K562 (cell line): ENCODE measurements around the gene KARS1. TPM values are rescaled to one million over a fixed set of nuclear protein-coding genes. Genes with fewer than 3 reads are reported as not detected.

Experiments used
- ATAC-seq: fragments of 200-7000 bp; cut with Tn5 transposase; 3 replicates; pipeline ENCODE4 v1.9.1; 2020; ENCODE audit warnings: moderate library complexity
- BruUV-seq: library from RNA; stranded (reverse); fragments of 400-500 nt; replicated peaks from 2 replicates; lab custom pipeline; 2021; lab: Mats Ljungman, UMichigan
- CTCF ChIA-PET: fragments of 300-600 bp; formaldehyde crosslinking; extraction: SDS; loops from one replicate; lab custom pipeline; 2021; ENCODE audit warnings: low intra/inter-chr PET ratio; lab: Yijun Ruan, JAX
- POLR2A ChIA-PET: fragments of 300-600, 350-650 bp; sonication (Branson Sonifier 250); formaldehyde crosslinking; extraction: SDS; loops from one replicate; lab custom pipeline; 2021; ENCODE audit warnings: antibody characterized with exemption, inconsistent platforms; lab: Yijun Ruan, JAX
- DNase-seq, 4 experiments: peaks; one replicate each; pipeline versions ENCODE4 v3.0.0 to v3.0.0-alpha.2; 2011 to 2018; ENCODE audit warnings: low spot score in 3 of 4, mixed read lengths in 3 of 4; ENCODE audit errors: extremely low read depth in 1 of 4
- FAIRE-seq: peaks from 2 replicates; lab custom pipeline; 2011; peaks lifted over from hg19 to GRCh38; lab: Jason Lieb, UNC
- H2AFZ ChIP-seq: 2 replicates; pipeline ENCODE4 v1.6.0; 2011; ENCODE audit warnings: low read depth, low read length, control low read depth, inconsistent platforms
- H3K27ac ChIP-seq: fragments of 200-600 bp; 3 replicates; pipeline ENCODE4 v1.8.0; 2011; ENCODE audit warnings: low read depth, mild to moderate bottlenecking, control low read depth, inconsistent platforms, low read length, moderate library complexity, mixed read lengths; ENCODE audit errors: extremely low read depth
- H3K27me3 ChIP-seq, 2 experiments: fragments of 300-600 bp in 1 of 2; 2 replicates in 1 of 2; 3 replicates in 1 of 2; pipeline versions ENCODE4 v1.6.0 to v1.8.0; 2011; ENCODE audit warnings: inconsistent platforms in 2 of 2, low read length in 2 of 2, mild to moderate bottlenecking in 1 of 2, mixed read lengths in 1 of 2, moderate library complexity in 1 of 2; ENCODE audit not compliant: control insufficient read depth in 2 of 2, insufficient read depth in 2 of 2
- H3K36me3 ChIP-seq: fragments of 300-600 bp; 3 replicates; pipeline ENCODE4 v1.8.0; 2011; ENCODE audit warnings: mild to moderate bottlenecking, low read length, inconsistent platforms; ENCODE audit not compliant: control insufficient read depth, insufficient read depth
- H3K4me1 ChIP-seq, 2 experiments: fragments of 200-600 bp in 1 of 2; replicated peaks in 1 of 2; 2 replicates in 1 of 2; 3 replicates in 1 of 2; pipeline versions ENCODE4 v1.5.1 to v1.8.0; 2011; ENCODE audit warnings: inconsistent platforms in 2 of 2, low read length in 2 of 2, mild to moderate bottlenecking in 1 of 2, mixed read lengths in 1 of 2, moderate library complexity in 1 of 2; ENCODE audit not compliant: control insufficient read depth in 2 of 2, insufficient read depth in 2 of 2
- H3K4me2 ChIP-seq: 2 replicates; pipeline ENCODE4 v1.6.1; 2011; ENCODE audit warnings: low read length, control low read depth, inconsistent platforms, mixed read lengths; ENCODE audit not compliant: insufficient read depth
- H3K4me3 ChIP-seq: fragments of 200-600 bp; sonication (generic), shearing (Covaris generic); 2 replicates; pipeline ENCODE4 v1.5.1; 2016; ENCODE audit warnings: control low read depth, inconsistent platforms
- H3K79me2 ChIP-seq: fragments of 200-600 bp; 3 replicates; pipeline ENCODE4 v1.8.0; 2011; ENCODE audit warnings: low read length, inconsistent platforms; ENCODE audit not compliant: control insufficient read depth, insufficient read depth
- H3K9ac ChIP-seq, 2 experiments: 2 replicates each; pipeline versions ENCODE4 v1.6.0 to v1.6.1; 2011; ENCODE audit warnings: low read depth in 2 of 2, low read length in 2 of 2, control low read depth in 1 of 2, inconsistent platforms in 1 of 2, mild to moderate bottlenecking in 1 of 2, mixed read lengths in 1 of 2; ENCODE audit not compliant: insufficient read depth in 1 of 2
- H3K9me1 ChIP-seq: one replicate; pipeline ENCODE4 v1.6.0; 2011; ENCODE audit warnings: inconsistent platforms, mild to moderate bottlenecking, low read length, moderate library complexity; ENCODE audit not compliant: control insufficient read depth, insufficient read depth
- H3K9me3 ChIP-seq: replicated peaks from 2 replicates; pipeline ENCODE4 v1.5.1; 2011; ENCODE audit warnings: low read depth, low read length, inconsistent platforms; ENCODE audit not compliant: control insufficient read depth, insufficient read depth
- H4K20me1 ChIP-seq: replicated peaks from 2 replicates; pipeline ENCODE4 v1.6.1; 2011; ENCODE audit warnings: low read length, inconsistent platforms, mixed read lengths; ENCODE audit not compliant: control insufficient read depth, insufficient read depth
- ADNP ChIP-seq: fragments of 200-800 bp; sonication (Bioruptor generic); IDR thresholded peaks from 2 replicates; pipeline ENCODE4 v1.6.1; 2016; ENCODE audit warnings: missing genetic modification characterization, missing compliant biosample characterization
- ASH1L ChIP-seq: fragments of 450-650 bp; IDR thresholded peaks from 2 replicates; pipeline ENCODE4 v1.6.1; 2018; ENCODE audit warnings: borderline replicate concordance, mild to moderate bottlenecking, low read depth; ENCODE audit not compliant: partially characterized antibody
- CREM ChIP-seq: IDR thresholded peaks from 2 replicates; pipeline ENCODE4 v1.6.1; 2014; ENCODE audit warnings: antibody characterized with exemption, low read depth
- ELF1 ChIP-seq: fragments of 200-800 bp; sonication (Bioruptor generic); IDR thresholded peaks from 2 replicates; pipeline ENCODE4 v1.6.1; 2016; ENCODE audit warnings: missing genetic modification characterization, missing compliant biosample characterization
- NONO ChIP-seq, 2 experiments: fragments of 200-400 bp in 1 of 2; fragments of 450-650 bp in 1 of 2; formaldehyde crosslinking in 1 of 2; IDR thresholded peaks; 2 replicates each; pipeline ENCODE4 v1.6.1; 2017; ENCODE audit warnings: low read depth in 2 of 2, mild to moderate bottlenecking in 2 of 2, moderate library complexity in 2 of 2, low read length in 1 of 2
- RHOXF2B ChIP-seq: fragments of 250-450 bp; sonication (Bioruptor Pico); conservative IDR thresholded peaks from 2 replicates; pipeline ENCODE4 v1.5.1; 2021
- SPI1 ChIP-seq: IDR thresholded peaks from 2 replicates; pipeline ENCODE4 v1.6.1; 2011; ENCODE audit warnings: low read depth, low read length, control low read depth, borderline replicate concordance
- STAT5A ChIP-seq: IDR thresholded peaks from 2 replicates; pipeline ENCODE4 v1.6.1; 2012; ENCODE audit warnings: low read length, inconsistent platforms, borderline replicate concordance
- UBTF ChIP-seq, 2 experiments: IDR thresholded peaks; 2 replicates each; pipeline ENCODE4 v1.6.1; 2012; ENCODE audit warnings: improper control_type of control experiment in 2 of 2, low read depth in 2 of 2, low read length in 2 of 2, borderline replicate concordance in 1 of 2
- ZNF431 ChIP-seq: sonication (generic); formaldehyde crosslinking; IDR thresholded peaks from 2 replicates; pipeline ENCODE4 v1.8.0; 2022; ENCODE audit warnings: mild to moderate bottlenecking, missing genetic modification reagents
- ZNF644 ChIP-seq: fragments of 200-800 bp; sonication (Bioruptor generic); IDR thresholded peaks from 2 replicates; pipeline ENCODE4 v1.6.1; 2016; ENCODE audit warnings: low read depth, missing genetic modification characterization, missing compliant biosample characterization
- WGBS: fragments of 100-300 bp; shearing (Covaris generic); methylation state at CpG from one replicate; pipeline ENCODE4 v1.1.6; 2016; ENCODE audit warnings: low coverage, mixed read lengths; ENCODE audit not compliant: insufficient coverage; ENCODE audit errors: missing lambda C conversion rate; 5-methylcytosine and 5-hydroxymethylcytosine counted together
- in situ Hi-C: fragments of 300-500 bp; cut with MboI; formaldehyde crosslinking; loops from 4 replicates; pipeline ENCODE4 v1.15.0; 2018; ENCODE audit warnings: inconsistent platforms, mixed read lengths
- intact Hi-C: fragments of 100-400 bp; cut with micrococcal nuclease; formaldehyde crosslinking; loops from 2 replicates; pipeline ENCODE4 v1.14.2; 2022
- polyA plus RNA-seq, 8 experiments: library from polyadenylated mRNA; depleted of rRNA in 4 of 8; stranded (reverse) in 5 of 8; unstranded in 3 of 8; fragments of >200 nt; fragmentation: Nextera tagmentation in 2 of 8; fragmentation: Illumina TruSeq in 1 of 8; extraction: Ambion mirVana in 2 of 8; extraction: Trizol in 1 of 8; gene quantifications; 2 replicates each; pipeline versions ENCODE4 v1.2.1 to v1.2.3, GENCODE V29; 2011 to 2014; ENCODE audit warnings: inconsistent platforms in 1 of 8, missing spikeins in 1 of 8
- total RNA-seq, 7 experiments: library from RNA; depleted of rRNA in 6 of 7; stranded (reverse); fragments of >200 nt in 6 of 7; fragmentation: Illumina TruSeq in 2 of 7; extraction: Trizol in 2 of 7; gene quantifications; 2 replicates each; pipeline versions ENCODE4 v1.2.1 to v1.2.3, GENCODE V29; 2011 to 2021; ENCODE audit warnings: low replicate concordance in 1 of 7

The KARS1 gene
- total and polyA plus RNA-seq, 9 of the 15 experiments (the other 6 are each of a cell fraction or from before 2014, with no cell fraction given): 223 to 386 (median 304) TPM

GRCh38 chr16:75632857-75633256 is 14.6 kb downstream of the KARS1 start (continued):
- TF ChIP-seq ZNF644 (tag): no peak
- TF ChIP-seq ZNF431 (CRISPR knock-in tag): no peak
- no peak for TF ChIP-seq ELF1 (tag)

- 81% methylated on average over 3 of the region's 3 CpGs for WGBS
Observed at GRCh38 chr16:75630052-75630451, 17.4 kb downstream of the KARS1 start.

More at GRCh38 chr16:75630052-75630451, 17.4 kb downstream of the KARS1 start:
- Histone ChIP-seq H3K4me3 (no peak overlapping the region), H3K9me1 (no peaks in the 10 kb centered on the region), H3K9ac (no peak overlapping the region), H3K4me1 (peaks cover 0 to 14% of the 10 kb centered on the region in 2 experiments; a peak in 2 of 5 replicates), H2AFZ (no peak overlapping the region), H3K79me2 (no peaks in the 10 kb centered on the region), H3K36me3 (peaks cover 96% of the 10 kb centered on the region), H3K9me3 (no peaks in the 10 kb centered on the region), H3K27ac (no peak overlapping the region), H4K20me1 (no peaks in the 10 kb centered on the region), H3K27me3 (no peaks in the 10 kb centered on the region), H3K4me2 (no peak overlapping the region)
- in situ Hi-C loops (loop anchor here (25.0 kb wide), 1 partner anchor 1557 kb away; the partner anchor contains the start of genes MON1B and SYCE1L), intact Hi-C loops (no loop called here)
- no peak for FAIRE-seq
- ChIA-PET CTCF (no interaction called here), POLR2A (interaction anchor here (0.6 to 6.0 kb wide), 3 partner anchors 11 to 464 kb away, joined by 3 to 43 read pairs (median 17); partner anchors contain the start of genes KARS1 and TERF2IP)
- ATAC-seq: no peak
- no TSS peak for BruUV-seq
- DNase-seq: no peak
- TF ChIP-seq CREM (no peak), ASH1L (no peak), UBTF (IDR thresholded peaks at IDR 0.05; ENCODE audit: borderline replicate concordance in 1 of 2, low read depth in 2 of 2, low read length in 2 of 2) (no peak), SPI1 (no peak), NONO (IDR thresholded peaks at IDR 0.05; ENCODE audit: low read depth in 2 of 2, low read length in 1 of 2) (no peak), ADNP (tag) (no peak), RHOXF2B (no peak), STAT5A (no peak)
